ENCODE results near the gene NPHP4.
"Not testable (repeated sequence)": the region's sequence is repeated elsewhere in the genome, so short reads cannot be mapped to it uniquely, and the experiment has no call there.

GRCh38 chr1:6017654-6018053 is 25.4 kb upstream of the NPHP4 start:
- not testable (repeated sequence) for TF ChIP-seq POLR2A (IDR thresholded peaks at IDR 0.05)
- TF ChIP-seq, protein P1, sequence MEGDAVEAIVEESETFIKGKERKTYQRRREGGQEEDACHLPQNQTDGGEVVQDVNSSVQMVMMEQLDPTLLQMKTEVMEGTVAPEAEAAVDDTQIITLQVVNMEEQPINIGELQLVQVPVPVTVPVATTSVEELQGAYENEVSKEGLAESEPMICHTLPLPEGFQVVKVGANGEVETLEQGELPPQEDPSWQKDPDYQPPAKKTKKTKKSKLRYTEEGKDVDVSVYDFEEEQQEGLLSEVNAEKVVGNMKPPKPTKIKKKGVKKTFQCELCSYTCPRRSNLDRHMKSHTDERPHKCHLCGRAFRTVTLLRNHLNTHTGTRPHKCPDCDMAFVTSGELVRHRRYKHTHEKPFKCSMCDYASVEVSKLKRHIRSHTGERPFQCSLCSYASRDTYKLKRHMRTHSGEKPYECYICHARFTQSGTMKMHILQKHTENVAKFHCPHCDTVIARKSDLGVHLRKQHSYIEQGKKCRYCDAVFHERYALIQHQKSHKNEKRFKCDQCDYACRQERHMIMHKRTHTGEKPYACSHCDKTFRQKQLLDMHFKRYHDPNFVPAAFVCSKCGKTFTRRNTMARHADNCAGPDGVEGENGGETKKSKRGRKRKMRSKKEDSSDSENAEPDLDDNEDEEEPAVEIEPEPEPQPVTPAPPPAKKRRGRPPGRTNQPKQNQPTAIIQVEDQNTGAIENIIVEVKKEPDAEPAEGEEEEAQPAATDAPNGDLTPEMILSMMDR (IDR thresholded peaks at IDR 0.05): not testable (repeated sequence)
